Amygdala (tissue), 56 donors: ENCODE measurements around the gene PPFIA1.
"Not testable (repeated sequence)": the region's sequence is repeated elsewhere in the genome, so short reads cannot be mapped to it uniquely, and the experiment has no call there.

Source experiments
- DNase-seq, 56 donors: peaks; one replicate each; lab custom pipeline; 2025; lab: John Stamatoyannopoulos, UW

The PPFIA1 gene

GRCh38 chr11:70250876-70251658 is 19.4 kb upstream of the PPFIA1 start:
- no peak for DNase-seq

- peak in 26 of 56 donors; percentile 5 to 73 (median 30) for DNase-seq
Observed at GRCh38 chr11:70251659-70252321, 18.7 kb upstream of the PPFIA1 start.

- no peak for DNase-seq
Observed at GRCh38 chr11:70252844-70253243, 17.6 kb upstream of the PPFIA1 start.

DNA sequence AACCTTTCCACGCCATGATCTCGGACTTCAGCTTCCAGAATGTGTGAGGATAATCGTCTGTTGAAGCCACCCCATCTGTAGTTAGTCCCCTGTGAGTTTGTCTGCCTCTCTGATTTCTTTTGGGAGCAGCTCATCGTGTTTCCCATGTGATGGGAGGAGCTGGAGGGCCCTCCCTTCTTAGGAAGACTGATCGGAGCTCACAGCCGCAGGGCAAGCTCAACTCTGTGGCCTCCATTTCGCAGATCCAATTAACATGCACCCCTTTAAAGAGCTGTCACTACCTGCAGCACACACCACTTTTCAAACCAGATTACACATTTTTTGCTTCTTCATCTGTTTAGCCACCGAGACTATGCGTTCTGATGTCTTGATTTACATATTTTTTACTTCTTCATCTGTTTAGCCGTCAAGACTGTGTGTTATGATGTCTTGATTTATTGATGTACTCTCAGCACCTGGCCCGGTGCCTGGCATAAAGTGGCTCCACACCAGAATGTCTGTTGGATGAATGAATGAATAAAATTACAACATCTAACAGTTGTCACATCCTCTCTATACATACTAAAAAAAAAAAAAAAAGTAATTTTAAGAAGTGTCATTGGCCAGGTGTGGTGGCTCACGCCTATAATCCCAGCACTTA is 14.9 kb upstream of the PPFIA1 start:
- no peak for DNase-seq

GRCh38 chr11:70259077-70259476 is 11.4 kb upstream of the PPFIA1 start:
- not testable (repeated sequence) for DNase-seq

GRCh38 chr11:70262951-70263350 is 7.5 kb upstream of the PPFIA1 start:
- no peak for DNase-seq

DNA sequence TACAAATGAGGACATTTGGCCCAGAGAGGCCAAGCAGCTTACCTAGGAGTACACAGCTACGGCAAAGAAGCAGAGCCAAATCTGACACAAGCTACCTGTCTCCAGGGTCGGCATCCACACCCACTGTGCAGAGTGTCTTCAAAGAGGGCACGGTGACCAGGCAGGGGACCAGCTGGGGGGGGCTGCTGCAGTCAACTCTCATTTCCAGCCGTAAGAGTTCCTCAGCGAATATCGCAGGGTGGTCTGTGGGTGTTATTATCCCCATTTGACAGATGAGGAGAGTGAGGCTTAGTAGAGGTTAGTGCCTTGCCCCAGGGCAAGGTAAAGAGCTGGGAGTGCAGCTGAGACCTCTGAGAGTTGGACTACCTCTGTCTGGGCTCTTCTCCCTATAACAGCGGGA is 7.1 kb upstream of the PPFIA1 start:
- no peak for DNase-seq

- DNase-seq: no peak
Observed at GRCh38 chr11:70265341-70265740, 5.1 kb upstream of the PPFIA1 start.

- no peak for DNase-seq
Observed at GRCh38 chr11:70267405-70267950, 3.0 kb upstream of the PPFIA1 start.

GRCh38 chr11:70268526-70268925 is 2.0 kb upstream of the PPFIA1 start:
- DNase-seq: no peak

GRCh38 chr11:70270877-70271648 is 573 bp downstream of the PPFIA1 start:
- peak in 6 of 56 donors; percentile 12 to 62 (median 34) for DNase-seq

- no peak for DNase-seq
Observed at GRCh38 chr11:70271649-70271953, 1.1 kb downstream of the PPFIA1 start.

GRCh38 chr11:70272009-70272408 is 1.5 kb downstream of the PPFIA1 start:
- no peak for DNase-seq

DNA sequence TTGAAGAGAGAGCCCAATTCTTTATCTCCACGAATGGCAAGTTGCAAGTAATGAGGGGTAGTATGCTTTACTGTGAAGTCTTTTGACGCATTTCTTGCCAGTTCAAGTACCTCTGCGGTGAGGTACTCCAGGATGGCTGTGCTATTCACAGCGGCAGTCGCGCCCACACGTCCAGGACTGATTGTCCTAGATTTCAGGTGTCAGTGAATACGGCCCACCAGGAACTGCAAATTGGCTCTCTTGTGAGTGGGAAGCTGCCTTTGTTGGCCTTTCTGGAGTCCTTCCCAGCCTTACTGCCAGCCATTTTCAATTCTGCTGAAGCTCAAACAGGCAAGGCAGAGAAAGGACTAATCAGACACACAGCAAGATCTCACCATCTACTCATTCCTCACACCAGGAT is 8.5 kb downstream of the PPFIA1 start:
- DNase-seq: peak in 27 of 56 donors; percentile 6 to 68 (median 31)

- DNase-seq: peak in 14 of 56 donors; percentile 7 to 60 (median 22)
Observed at GRCh38 chr11:70281156-70281609, 10.7 kb downstream of the PPFIA1 start.

GRCh38 chr11:70282012-70282411 is 11.5 kb downstream of the PPFIA1 start:
- no peak for DNase-seq

DNA sequence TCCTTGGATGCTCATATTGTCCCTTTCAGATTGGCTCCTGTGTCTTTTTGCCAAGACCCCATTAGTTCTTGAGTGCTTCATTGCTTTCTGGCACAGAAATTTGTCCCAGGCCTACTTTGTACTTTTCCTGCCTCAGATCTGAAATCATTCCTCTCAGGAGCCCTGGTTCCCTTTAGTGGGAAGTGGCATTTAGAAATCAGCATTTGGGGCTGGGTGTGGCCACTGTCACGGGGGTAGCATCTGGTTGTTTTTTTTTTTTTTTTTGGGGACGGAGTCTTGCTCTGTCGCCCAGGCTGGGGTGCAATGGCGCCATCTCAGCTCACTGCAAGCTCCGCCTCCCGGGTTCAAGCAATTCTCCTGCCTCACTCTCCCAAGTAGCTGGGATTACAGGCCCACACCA is 18.2 kb downstream of the PPFIA1 start:
- DNase-seq: no peak

- no peak for DNase-seq
Observed at GRCh38 chr11:70289582-70289981, 19.1 kb downstream of the PPFIA1 start.

DNA sequence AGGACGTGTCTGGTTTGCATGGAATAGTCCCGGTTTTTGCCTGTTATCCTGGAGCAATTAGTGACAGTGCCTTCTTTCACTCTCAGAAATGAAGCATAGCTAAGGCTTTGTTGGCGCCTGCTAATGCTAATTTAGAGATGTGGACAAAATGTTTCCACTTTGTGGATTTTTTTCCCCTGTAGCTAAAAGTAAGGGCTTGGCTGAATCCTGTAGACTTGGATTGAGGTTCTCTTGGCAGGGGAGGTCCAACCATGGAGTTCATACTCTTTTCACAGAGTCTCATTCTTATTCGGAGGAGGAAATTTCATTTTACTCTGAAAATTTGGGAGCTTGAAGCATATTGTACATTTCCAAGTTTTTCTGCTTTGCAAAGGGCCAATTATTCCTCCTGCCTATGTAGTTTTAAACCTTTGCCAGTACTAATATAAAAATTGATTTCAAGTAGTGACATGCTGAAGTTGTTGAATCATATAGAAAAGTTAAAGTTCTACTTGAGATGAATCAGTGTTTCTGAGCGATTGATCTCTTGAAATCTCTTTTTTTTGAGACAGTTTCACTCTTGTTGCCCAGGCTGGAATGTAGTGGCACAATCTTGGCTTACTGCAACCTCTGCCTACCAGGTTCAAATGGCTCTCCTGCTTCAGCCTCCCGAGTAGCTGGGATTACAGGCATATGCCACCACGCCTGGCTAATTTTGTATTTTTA is 20.0 kb downstream of the PPFIA1 start:
- peak in 5 of 56 donors; percentile 10 to 42 (median 31) for DNase-seq

DNA sequence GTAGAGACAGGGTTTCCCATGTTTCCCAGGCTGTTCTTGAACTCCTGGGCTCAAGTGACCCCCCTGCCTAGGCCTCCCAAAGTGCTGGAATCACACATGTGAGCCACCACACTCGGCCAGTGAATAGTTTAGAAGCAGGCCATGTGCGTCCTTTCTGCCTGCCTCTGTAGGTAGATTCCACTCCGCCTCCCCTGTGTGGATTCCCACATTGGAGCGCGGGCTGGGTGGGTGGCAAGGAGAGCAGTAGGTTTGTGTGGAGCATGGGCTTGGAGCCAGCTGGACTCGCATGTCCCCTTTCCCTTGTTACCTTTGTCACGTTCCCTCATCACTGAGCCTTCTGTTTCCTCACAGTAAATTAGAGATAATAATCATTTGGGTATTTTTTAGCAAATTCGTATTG is 21.7 kb downstream of the PPFIA1 start:
- no peak for DNase-seq
